Ramos (cell line): ENCODE results near the gene F10.

Source experiments
- in situ Hi-C: fragments of 300-500 bp; cut with MboI; formaldehyde crosslinking; loops from one replicate; pipeline ENCODE4 v1.14.3; 2022; ENCODE audit warnings: low sequenced_read_pairs; ENCODE audit not compliant: unreplicated experiment

Gene F10

GRCh38 chr13:113187263-113187669, 64.7 kb downstream of the F10 start:
- in situ Hi-C loops = no loop called here

DNA sequence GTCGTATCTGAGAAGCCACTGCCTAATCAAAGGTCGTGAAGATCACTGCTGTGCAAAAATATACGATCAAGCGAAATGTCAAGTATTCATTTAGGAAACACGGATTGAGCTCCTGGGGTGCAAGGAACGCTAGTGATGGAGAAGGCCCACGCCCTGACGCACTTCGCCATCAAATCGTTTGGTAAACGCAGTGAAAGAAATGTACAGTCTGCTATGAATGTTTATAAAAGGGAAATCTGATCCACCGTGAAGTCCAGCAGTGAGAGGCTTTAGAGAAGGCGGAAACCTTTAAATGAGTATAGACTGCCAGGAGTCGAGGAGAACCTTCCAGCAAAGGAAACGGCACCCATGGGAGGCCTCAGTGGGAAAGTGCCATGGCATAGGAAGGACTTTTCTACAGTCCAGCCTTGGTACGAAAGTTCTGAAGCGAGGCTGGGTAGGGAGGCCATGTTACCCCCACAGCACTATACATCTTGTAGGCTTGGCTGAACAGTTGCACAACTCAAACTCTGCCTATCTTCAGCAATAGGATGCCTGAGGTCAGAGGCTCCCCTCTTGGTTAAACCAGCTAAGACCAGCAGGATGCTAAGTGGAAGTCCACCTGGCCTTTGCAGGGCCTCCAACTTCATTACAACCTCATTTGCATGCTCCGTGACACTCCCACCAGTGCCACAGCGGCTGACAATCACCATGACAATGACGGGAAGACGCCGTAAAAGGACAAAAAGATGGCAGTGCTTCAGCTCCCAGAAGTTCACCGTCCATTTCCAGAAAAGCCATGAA, 65.5 kb downstream of the F10 start:
- in situ Hi-C loops = no loop called here

GRCh38 chr13:113190181-113190580, 67.6 kb downstream of the F10 start:
- in situ Hi-C loops = no loop called here

DNA sequence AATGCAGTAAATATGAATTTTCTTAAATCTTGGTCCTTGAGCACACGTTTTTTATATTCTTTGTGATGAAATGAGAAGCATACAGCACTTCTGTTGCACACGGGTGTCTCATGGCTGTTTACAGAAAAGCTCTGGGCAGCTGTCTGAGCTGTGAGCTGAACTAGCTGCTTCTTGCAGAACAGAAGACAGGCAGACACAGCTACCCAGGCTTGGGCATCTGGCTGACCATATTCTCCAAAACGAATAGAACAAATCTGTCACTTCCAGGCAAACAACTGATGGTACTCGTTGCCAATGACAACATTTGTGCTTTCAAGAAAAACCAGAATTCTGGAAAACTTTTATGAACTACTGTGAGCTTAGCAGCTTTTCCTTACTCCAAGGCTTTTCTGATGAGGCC, 69.7 kb downstream of the F10 start:
- in situ Hi-C loops = no loop called here

DNA sequence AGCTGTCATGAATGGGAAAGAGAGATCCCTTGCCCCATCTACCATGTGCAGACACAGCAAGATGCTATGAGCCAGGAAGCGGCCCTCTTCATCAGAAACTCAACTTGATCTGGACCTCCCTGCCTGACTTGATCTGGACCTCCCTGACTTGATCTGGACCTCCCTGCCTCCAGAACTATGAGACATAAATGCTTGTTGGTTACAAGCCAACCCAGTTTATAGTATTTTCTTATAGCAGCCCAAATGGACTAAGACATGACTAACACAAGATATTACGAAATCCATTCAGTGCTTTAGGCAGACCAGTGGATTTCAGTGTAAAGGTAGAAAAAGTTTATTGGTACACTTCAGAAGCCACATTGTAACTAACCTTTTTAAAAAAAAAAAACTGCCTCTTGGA, 70.3 kb downstream of the F10 start:
- in situ Hi-C loops = no loop called here

DNA sequence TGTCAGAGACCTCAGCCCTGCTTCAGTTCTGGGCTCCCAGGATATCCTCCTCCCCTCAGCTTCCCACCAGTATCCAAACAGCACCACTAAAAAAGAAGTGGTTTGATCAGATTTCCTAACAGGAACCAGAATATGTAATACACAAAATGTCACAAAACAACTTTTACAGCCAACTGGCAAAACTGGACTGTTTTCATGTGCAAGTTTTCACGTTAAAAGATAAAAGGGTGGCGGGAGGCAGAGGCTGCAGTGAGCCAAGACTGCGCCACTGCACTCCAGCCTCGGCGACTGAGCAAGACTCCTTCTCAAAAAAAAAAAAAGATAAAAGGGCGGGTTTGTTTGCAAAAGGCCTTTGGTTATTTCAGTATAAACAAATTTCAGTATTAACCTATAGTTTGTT, 72.8 kb downstream of the F10 start:
- in situ Hi-C loops = no loop called here

- in situ Hi-C loops = no loop called here
These were observed 74.6 kb downstream of the F10 start for GRCh38 chr13:113196970-113197737.
